DMS53 treated with DMSO at 0.1 percent for 48 hours (cell line): ENCODE measurements around the gene FBXO21.
A peak's percentile ranks its signal among the peaks of the same experiment; 100 is the strongest.

Experiments
- DNase-seq: peaks from one replicate; lab custom pipeline; 2025; ENCODE audit not compliant: unreplicated experiment; lab: John Stamatoyannopoulos, UW

The FBXO21 gene

DNA sequence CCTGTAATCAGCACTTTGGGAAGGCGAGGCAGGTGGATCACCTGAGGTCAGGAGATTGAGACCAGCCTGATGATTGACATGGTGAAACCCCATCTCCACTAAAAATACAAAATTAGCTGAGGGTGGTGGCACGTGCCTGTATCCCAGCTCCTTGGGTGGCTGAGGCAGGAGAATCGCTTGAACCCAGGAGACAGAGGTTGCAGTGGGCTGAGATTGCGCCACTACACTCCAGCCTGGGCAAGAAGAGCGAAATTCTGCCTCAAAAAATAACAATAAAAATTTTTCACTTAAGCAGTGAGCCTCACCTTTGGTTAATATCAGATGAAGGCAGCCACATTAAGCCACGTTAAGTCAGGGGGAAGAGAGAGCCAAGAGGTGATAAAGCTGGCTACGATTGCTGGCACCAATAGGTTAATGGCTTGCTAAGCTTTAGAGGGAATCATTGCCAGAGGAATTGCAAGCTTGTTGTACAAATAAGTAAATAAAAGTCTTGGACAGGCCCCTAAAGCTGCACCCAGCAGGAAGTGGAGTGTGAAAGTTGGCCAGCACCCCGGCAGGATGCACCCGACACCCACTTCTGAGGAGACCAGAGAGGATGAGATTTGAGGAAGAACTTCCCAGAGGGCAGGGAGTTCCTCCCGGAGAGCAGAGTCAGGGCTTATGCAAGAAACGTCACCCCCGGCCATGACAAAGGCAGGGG lies 49.7 kb downstream of the FBXO21 start:
- DNase-seq = no peak

GRCh38 chr12:117139025-117139717 lies 51.1 kb downstream of the FBXO21 start:
- no peak for DNase-seq

DNA sequence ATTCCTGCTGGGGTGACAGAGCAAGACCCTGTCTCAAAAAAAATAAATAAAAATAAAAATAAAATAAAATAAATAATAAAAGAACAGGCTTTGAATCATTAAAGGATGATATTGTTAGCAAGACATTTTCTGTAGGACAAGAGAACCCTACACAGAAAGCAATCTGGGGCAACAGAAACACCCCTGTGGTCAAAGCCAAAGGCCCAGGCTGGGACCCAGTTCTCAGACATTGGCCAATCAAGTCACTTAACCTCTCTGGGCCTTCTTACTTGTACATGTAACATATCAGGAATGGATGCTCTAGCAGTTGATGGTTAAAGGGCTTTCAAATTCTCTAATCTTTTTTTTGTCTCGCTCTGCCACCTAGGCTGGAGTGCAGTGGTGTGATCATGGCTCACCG lies 55.5 kb downstream of the FBXO21 start:
- DNase-seq = no peak

DNA sequence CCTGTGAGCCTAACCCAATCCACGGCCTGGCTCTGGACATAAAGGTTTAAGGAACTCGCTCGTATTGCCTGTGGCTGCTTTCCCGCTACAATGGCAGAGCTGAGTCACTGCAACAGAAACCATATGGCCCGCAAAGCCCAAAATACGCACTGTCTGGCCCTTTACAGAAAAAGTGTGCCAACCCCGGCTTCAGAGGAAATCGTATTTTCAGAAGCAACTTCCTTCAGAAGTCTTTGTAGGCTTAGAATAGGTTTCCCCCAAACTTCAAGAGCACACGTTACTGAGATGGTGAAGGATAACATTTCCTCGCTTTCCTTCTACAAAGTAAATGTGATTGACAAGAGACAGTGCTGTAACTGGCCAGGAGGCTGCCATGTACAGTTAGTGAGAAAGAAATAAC lies 56.2 kb downstream of the FBXO21 start:
- DNase-seq = no peak

DNA sequence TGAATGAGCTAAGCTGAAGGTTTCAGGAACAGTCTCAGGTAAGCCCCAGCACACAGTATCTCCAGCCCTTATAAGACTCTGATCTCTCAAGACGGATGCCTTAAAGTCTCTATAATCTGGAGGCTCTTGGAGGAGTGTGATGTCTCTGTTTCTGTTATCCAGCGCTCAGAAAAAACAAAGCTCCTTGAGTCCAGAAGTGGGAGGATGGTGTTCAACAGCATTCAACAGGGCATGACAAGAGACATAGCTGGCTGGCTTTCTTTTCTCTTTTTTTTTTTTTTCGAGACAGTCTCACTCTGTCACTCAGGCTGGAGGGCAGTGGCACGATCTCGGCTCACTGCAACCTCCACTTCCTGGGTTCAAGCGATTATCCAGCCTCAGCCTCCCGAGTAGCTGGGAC lies 59.5 kb downstream of the FBXO21 start:
- DNase-seq = no peak

DNA sequence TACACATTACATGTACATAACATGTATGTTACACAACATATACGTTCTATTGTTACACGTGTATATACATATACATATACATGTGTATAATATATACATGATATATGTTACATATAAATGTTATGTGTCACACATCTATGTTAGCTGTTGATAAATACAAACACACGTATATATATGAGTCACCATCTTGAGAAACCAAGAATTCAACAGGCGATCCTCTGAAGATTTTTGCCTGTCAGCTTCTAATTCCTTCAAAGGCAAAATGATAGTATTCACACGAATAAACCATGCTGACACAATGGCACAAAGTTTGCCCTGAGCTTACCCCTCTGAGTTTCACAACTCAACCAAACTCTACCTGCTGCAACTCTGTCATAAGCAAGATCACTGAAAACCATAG lies 60.9 kb downstream of the FBXO21 start:
- DNase-seq = no peak

GRCh38 chr12:117127933-117128823 lies 62.1 kb downstream of the FBXO21 start:
- DNase-seq = no peak

DNA sequence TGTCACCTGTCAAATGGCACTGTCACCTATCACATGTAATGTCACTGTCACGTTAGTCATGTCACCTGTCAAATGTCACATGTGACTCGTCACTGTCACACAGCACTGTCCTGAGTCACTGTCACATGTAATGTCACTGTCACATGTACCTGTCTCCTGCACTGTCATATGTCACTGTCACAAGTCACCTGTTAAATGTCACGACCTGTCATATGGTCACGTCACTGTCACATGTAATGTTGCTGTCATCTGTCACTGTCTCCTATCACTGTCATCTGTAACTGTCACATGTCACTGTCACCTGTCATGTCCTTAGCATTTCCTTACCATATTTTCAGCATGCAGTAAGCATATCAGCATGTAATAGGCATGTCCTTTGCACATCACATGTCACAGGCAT lies 63.9 kb downstream of the FBXO21 start:
- DNase-seq = no peak

GRCh38 chr12:117125767-117126166 lies 64.5 kb downstream of the FBXO21 start:
- no peak for DNase-seq

GRCh38 chr12:117125272-117125613 lies 65.0 kb downstream of the FBXO21 start:
- DNase-seq = no peak

GRCh38 chr12:117124421-117125271 lies 65.6 kb downstream of the FBXO21 start:
- DNase-seq = no peak

GRCh38 chr12:117121441-117121840 lies 68.8 kb downstream of the FBXO21 start:
- DNase-seq = no peak

- no peak for DNase-seq
Measured at GRCh38 chr12:117120787-117121186, 69.5 kb downstream of the FBXO21 start.

- peak; percentile 54 for DNase-seq
Measured at GRCh38 chr12:117119592-117120198, 70.6 kb downstream of the FBXO21 start.

GRCh38 chr12:117118838-117119591 lies 71.3 kb downstream of the FBXO21 start:
- peak; percentile 18 for DNase-seq

DNA sequence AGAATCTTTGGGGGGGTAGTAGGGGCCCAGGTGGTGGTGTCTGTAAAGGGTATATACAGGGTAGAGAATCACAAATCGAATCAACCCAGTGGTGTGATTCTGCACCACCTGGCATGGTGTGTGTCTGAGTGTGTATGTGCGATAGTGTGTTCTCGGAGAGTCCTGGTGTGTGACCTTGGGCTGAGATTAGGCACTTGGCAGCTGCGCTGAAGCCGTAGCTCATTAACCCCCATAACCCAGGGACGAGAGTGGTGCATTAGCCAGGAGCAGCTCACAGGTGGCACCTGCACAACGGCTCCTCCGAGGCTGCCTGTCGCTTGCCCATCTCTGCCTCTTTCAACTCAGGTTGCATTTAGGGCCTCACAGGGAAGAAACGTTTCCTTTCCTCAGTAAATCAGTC lies 75.5 kb downstream of the FBXO21 start:
- no peak for DNase-seq

DNA sequence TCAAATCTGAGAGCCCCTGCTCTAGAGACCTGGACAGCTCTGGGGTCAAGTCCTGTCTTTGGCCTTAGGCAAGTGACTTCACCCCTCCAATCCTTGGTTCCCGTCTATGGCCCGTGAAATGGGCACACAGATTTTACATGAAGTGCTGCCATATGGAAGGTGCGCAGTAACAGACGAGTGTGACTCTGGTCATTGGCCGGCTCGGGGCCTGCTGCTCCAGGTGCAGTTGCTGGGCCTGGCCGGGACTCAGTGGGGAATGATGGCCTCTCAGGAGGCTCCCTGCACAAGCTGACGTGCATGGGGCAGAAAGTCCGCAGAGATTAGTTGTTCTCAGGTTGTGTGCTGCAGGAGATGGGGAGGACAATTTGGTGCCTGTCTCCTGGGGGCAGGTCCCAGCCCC lies 77.0 kb downstream of the FBXO21 start:
- no peak for DNase-seq

DNA sequence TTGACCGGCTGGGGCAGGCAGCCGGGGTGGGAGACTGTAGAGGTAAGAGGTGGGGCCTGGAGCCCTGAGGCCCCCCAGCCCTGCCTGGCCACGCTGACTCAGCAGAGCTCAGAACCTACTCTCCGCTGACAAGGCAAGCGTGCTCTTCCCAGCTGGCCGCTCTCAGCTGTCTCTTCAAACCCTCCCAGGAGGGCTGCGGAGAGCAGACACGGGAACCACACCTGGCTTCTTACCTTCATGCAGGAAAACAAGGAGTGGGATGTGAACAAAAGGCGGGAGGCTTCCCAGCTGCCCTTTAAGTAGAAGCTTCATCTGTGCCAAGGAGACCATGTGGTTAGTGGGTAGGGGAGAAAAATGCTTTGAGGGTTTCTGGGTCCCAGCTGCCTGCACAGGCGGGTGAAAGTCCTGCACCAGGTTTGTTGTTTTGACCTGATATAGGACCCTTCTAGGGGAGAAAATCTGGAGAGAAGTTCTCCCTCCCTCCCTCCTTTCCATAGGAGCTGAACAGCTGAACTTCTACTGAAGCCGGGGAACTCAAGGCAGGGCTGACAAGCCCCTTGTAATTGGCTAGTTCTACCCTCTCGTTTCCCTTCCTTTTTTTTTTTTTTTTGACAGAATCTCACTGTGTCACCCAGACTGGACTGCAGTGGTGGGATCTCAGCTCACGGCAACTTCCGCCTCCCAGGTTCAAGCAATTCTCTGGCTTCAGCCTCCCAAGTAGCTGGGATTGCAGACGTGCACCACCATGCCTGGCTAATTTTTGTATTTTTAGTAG lies 78.3 kb downstream of the FBXO21 start:
- DNase-seq = peak; percentile 70

GRCh38 chr12:117111386-117111785 lies 78.9 kb downstream of the FBXO21 start:
- no peak for DNase-seq
